SKM-1 treated with dmso at 0.1 percent for 144 hours (cell line): ENCODE results near the gene AKT1S1.

ENCODE experiments used
- DNase-seq: peaks from one replicate; lab custom pipeline; 2025; ENCODE audit not compliant: unreplicated experiment; lab: John Stamatoyannopoulos, UW

Gene AKT1S1

GRCh38 chr19:49869484-49870308 is 7.5 kb downstream of the AKT1S1 start:
- DNase-seq, result peak; percentile 95

GRCh38 chr19:49869009-49869483 is 8.1 kb downstream of the AKT1S1 start:
- DNase-seq, result no peak

GRCh38 chr19:49866933-49867782 is 10.0 kb downstream of the AKT1S1 start, which contains the start of gene PNKP:
TSS of gene PNKP (minus strand) at chr19:49867576. CDS start at chr19:49867204, 372 bp downstream.
- DNase-seq, result peak; percentile 56

- no peak for DNase-seq
Measured at GRCh38 chr19:49864890-49865289, 12.3 kb downstream of the AKT1S1 start.

GRCh38 chr19:49863935-49864320 is 13.2 kb downstream of the AKT1S1 start:
- DNase-seq, result no peak

GRCh38 chr19:49863254-49863934 is 13.8 kb downstream of the AKT1S1 start:
- no peak for DNase-seq

- DNase-seq, result no peak
Measured at GRCh38 chr19:49862391-49863253, 14.5 kb downstream of the AKT1S1 start.

- DNase-seq, result no peak
Measured at GRCh38 chr19:49861541-49862378, 15.4 kb downstream of the AKT1S1 start.

- no peak for DNase-seq
Measured at GRCh38 chr19:49861107-49861506, 16.0 kb downstream of the AKT1S1 start.

GRCh38 chr19:49860336-49861102 is 16.6 kb downstream of the AKT1S1 start:
- no peak for DNase-seq

GRCh38 chr19:49859682-49860335 is 17.3 kb downstream of the AKT1S1 start:
- DNase-seq, result no peak

GRCh38 chr19:49858088-49858985 is 18.8 kb downstream of the AKT1S1 start:
- no peak for DNase-seq

GRCh38 chr19:49857838-49858087 is 19.4 kb downstream of the AKT1S1 start:
- DNase-seq, result no peak

GRCh38 chr19:49857061-49857837 is 19.9 kb downstream of the AKT1S1 start:
- DNase-seq, result no peak

- no peak for DNase-seq
Measured at GRCh38 chr19:49856574-49857021, 20.6 kb downstream of the AKT1S1 start.
